ENCODE measurements around the gene PEX10.

PEX10 gene

GRCh38 chr1:2388004-2388913 lies 24.1 kb downstream of the PEX10 start:
- DNase-seq (ENCODE audit: low read depth, low spot score): no peak

GRCh38 chr1:2386636-2387611 lies 25.4 kb downstream of the PEX10 start:
- no peak for DNase-seq (ENCODE audit: low read depth, low spot score)

GRCh38 chr1:2385606-2386280 lies 26.6 kb downstream of the PEX10 start:
- no peak for DNase-seq (ENCODE audit: low read depth, low spot score)

GRCh38 chr1:2384941-2385481 lies 27.4 kb downstream of the PEX10 start:
- no peak for DNase-seq (ENCODE audit: low read depth, low spot score)

- DNase-seq (ENCODE audit: low read depth, low spot score): no peak
These were observed 28.1 kb downstream of the PEX10 start for GRCh38 chr1:2384130-2384860.

- no peak for DNase-seq (ENCODE audit: low read depth, low spot score)
These were observed 28.8 kb downstream of the PEX10 start for GRCh38 chr1:2383576-2383975.

GRCh38 chr1:2382621-2383361 lies 29.6 kb downstream of the PEX10 start:
- no peak for DNase-seq (ENCODE audit: low read depth, low spot score)

- no peak for DNase-seq (ENCODE audit: low read depth, low spot score)
These were observed 30.4 kb downstream of the PEX10 start for GRCh38 chr1:2381741-2382620.

GRCh38 chr1:2380816-2381591 lies 31.4 kb downstream of the PEX10 start:
- DNase-seq (ENCODE audit: low read depth, low spot score): no peak

GRCh38 chr1:2379733-2380404 lies 32.5 kb downstream of the PEX10 start:
- no peak for DNase-seq (ENCODE audit: low read depth, low spot score)

GRCh38 chr1:2378956-2379732 lies 33.2 kb downstream of the PEX10 start:
- DNase-seq (ENCODE audit: low read depth, low spot score): no peak

- no peak for DNase-seq (ENCODE audit: low read depth, low spot score)
These were observed 33.9 kb downstream of the PEX10 start for GRCh38 chr1:2378441-2378851.

GRCh38 chr1:2377751-2378440 lies 34.5 kb downstream of the PEX10 start:
- DNase-seq (ENCODE audit: low read depth, low spot score): no peak

GRCh38 chr1:2376931-2377672 lies 35.3 kb downstream of the PEX10 start:
- DNase-seq (ENCODE audit: low read depth, low spot score): no peak

- DNase-seq (ENCODE audit: low read depth, low spot score): no peak
These were observed 36.1 kb downstream of the PEX10 start for GRCh38 chr1:2376261-2376741.

- DNase-seq (ENCODE audit: low read depth, low spot score): no peak
These were observed 36.5 kb downstream of the PEX10 start for GRCh38 chr1:2375923-2376260.

All from iPS DF 19.7 (cell line).